HL-60 (cell line): Measurements from ENCODE around the gene KRTAP10-2.

Experiments used
- GABPA ChIP-seq: IDR thresholded peaks from 2 replicates; pipeline ENCODE4 v1.6.1; 2012; ENCODE audit warnings: low read depth
- POLR2AphosphoS5 ChIP-seq: IDR thresholded peaks from 2 replicates; pipeline ENCODE4 v1.6.1; 2012; ENCODE audit warnings: low read depth
- SPI1 ChIP-seq: IDR thresholded peaks from 2 replicates; pipeline ENCODE4 v1.6.1; 2012; ENCODE audit warnings: low read depth, mild to moderate bottlenecking, borderline replicate concordance
- TF ChIP-seq, protein P1 (sequence below): IDR thresholded peaks from one replicate; pipeline ENCODE4 v1.5.1; 2011; ENCODE audit warnings: low read length, control low read depth, inconsistent platforms; ENCODE audit not compliant: insufficient read depth
- TF ChIP-seq, protein P2 (sequence below): IDR thresholded peaks from 2 replicates; pipeline ENCODE4 v1.6.1; 2012; ENCODE audit warnings: low read depth; ENCODE audit not compliant: insufficient replicate concordance

DNA sequence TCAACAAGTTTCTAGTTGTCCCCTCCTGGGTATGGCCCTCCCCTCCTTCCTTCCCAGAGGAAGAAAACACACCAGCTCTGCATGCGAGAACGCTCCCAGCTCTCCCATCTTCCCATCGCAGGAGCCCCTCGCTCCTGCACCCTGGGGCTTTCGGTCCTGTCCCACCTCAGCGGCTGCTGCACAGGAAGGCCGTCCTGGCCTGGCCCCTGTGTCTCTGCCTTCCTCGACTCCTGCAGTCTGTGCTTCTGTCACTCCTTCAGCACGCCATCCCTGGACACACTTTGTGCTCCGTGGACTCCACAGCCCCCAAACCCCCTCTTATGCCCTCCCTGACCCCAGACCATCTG, 34.5 kb downstream of the KRTAP10-2 start:
- TF ChIP-seq, protein P1, sequence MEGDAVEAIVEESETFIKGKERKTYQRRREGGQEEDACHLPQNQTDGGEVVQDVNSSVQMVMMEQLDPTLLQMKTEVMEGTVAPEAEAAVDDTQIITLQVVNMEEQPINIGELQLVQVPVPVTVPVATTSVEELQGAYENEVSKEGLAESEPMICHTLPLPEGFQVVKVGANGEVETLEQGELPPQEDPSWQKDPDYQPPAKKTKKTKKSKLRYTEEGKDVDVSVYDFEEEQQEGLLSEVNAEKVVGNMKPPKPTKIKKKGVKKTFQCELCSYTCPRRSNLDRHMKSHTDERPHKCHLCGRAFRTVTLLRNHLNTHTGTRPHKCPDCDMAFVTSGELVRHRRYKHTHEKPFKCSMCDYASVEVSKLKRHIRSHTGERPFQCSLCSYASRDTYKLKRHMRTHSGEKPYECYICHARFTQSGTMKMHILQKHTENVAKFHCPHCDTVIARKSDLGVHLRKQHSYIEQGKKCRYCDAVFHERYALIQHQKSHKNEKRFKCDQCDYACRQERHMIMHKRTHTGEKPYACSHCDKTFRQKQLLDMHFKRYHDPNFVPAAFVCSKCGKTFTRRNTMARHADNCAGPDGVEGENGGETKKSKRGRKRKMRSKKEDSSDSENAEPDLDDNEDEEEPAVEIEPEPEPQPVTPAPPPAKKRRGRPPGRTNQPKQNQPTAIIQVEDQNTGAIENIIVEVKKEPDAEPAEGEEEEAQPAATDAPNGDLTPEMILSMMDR, result no peak
- TF ChIP-seq SPI1, result no peak
- TF ChIP-seq POLR2AphosphoS5, result no peak
- TF ChIP-seq, protein P2, sequence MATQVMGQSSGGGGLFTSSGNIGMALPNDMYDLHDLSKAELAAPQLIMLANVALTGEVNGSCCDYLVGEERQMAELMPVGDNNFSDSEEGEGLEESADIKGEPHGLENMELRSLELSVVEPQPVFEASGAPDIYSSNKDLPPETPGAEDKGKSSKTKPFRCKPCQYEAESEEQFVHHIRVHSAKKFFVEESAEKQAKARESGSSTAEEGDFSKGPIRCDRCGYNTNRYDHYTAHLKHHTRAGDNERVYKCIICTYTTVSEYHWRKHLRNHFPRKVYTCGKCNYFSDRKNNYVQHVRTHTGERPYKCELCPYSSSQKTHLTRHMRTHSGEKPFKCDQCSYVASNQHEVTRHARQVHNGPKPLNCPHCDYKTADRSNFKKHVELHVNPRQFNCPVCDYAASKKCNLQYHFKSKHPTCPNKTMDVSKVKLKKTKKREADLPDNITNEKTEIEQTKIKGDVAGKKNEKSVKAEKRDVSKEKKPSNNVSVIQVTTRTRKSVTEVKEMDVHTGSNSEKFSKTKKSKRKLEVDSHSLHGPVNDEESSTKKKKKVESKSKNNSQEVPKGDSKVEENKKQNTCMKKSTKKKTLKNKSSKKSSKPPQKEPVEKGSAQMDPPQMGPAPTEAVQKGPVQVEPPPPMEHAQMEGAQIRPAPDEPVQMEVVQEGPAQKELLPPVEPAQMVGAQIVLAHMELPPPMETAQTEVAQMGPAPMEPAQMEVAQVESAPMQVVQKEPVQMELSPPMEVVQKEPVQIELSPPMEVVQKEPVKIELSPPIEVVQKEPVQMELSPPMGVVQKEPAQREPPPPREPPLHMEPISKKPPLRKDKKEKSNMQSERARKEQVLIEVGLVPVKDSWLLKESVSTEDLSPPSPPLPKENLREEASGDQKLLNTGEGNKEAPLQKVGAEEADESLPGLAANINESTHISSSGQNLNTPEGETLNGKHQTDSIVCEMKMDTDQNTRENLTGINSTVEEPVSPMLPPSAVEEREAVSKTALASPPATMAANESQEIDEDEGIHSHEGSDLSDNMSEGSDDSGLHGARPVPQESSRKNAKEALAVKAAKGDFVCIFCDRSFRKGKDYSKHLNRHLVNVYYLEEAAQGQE, result no peak
- no peak for TF ChIP-seq GABPA
